Islet of Langerhans (tissue), 1 donor: ENCODE data around the gene TLK1.

Experiments
- FAIRE-seq: peaks from one replicate; lab custom pipeline; 2011; peaks lifted over from hg19 to GRCh38; lab: Jason Lieb, UNC

Gene TLK1

DNA sequence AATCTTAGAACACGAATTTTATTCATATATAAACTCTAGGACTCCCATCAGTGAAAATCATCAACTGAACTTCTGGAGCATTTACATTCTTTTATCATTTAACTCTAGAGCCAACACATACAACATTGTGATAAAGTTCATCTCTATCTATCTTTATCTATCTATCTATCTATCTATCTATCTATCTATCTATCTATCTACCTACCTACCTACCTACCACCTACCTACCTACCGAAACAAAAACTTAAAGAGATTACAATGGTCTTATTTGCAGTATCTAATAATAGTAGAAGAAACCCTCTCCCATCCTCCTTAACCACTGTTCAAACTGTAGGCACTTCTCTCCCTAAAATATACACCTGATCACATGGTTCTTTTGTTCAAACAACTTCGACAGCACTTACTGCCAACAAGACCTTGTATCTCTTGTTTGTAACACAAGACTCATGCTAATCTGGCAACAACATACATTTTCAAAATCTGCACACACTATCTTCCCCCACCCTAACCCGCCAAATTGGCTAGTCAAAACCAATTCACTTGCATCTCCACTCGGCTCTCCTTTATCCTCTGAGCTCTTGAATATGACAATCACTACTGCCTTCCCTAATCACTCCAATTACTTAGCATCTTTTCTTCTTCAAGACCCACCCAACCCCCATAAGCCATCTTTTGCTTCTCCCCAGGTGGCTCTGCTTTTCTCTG is 162.6 kb downstream of the TLK1 start:
- FAIRE-seq = no peak

DNA sequence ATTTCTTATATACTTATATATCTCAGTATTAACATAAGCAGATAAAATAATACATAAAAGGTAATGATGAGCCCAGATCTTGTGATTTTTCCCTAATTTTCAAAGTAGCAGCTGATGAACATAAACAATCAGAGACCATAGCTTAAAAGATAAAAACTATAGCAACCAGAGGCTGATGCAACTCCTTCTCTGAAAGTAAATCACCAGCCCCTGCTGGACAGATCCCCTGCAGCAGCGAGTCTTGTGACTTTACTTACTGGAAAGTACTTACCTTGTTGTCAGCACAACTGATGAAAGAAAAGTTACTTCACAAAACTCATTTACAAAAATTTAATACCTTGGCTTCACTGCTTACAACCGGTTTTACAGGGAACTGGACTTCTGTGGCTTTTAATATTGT is 164.4 kb downstream of the TLK1 start:
- FAIRE-seq = no peak

DNA sequence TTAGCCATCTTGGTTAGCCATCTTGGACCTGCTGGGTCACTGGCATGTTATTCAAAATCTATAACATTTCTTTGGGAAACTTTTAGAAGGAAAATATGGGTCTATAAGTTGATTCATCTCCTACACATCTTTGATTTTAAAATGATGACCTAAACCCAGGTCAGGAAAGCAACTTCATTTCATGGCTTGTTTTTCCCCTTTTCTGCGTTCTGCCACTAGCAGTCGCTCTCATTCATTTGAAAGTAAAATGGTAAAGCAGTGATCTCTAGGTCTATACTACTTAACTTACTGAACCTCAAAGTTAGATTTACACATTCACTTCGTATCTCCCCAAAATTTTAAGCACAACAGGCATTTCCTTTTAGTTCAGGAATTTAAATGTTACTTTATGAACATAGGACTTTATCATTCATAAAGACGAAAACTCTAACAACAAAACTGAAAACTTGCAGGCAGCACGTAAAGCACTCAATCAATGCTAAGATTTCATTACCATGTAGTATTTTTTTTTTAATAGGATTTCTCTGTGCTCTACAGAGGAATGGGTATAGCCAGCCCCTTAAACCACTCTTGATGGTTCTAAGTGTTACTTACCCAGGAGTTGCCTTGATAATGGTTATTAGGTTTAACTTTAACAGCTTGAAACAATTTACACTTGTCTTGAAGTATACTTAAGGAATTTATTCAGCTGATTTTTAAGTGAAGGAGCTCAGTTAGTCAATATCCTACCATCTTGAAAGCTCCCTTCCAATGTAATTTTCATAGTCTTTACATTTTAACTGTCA is 169.1 kb downstream of the TLK1 start:
- no peak for FAIRE-seq

DNA sequence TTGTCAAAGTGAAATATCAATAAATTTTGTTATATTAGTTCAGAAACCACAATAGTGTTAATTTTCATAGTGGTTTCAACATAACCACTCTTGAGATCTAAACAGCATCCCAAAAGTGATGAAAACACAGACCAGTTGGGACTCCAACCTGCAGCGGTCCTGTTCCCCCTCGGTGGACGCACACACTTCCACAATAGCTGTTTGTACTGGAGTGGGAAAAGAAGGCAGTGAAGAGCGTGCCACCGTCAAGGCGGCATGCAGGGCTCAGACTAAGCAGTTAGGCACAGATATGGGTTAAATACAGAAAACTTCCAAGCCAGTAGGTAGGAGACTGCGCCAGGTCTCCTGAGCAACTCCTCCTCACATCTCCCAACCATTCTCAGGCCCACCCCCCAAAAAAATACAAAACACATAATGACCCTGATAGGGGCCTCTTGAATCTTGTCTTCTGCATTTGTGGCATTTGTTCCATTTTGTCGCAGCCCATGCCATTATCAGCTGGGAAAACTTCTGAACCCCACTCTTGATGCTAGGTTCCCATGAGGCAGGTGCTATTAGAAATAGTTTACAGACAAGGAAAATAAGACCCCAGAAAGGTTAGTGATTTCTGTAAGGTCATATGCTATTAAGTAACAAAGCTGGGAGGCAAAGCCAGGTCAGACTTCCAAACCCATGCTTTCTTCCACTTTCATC is 174.0 kb downstream of the TLK1 start:
- no peak for FAIRE-seq

DNA sequence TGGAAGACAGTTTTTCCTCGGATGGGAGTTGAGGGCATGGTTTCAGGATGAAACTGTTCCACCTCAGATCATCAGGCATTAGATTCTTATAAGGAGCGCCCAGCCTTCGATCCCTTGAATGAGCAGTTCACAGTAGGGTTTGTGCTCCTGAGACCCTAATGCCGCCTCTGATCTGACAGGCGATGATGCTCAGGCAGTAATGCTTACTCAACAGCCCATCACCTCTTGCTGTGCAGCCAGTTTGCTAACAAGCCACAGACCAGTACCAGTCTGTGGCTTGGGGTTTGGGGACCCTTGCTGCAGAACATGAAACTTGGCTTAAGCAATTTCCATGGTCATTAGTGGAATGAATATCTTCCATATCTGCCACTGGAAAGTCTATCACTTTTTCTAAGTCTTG is 175.3 kb downstream of the TLK1 start:
- no peak for FAIRE-seq

DNA sequence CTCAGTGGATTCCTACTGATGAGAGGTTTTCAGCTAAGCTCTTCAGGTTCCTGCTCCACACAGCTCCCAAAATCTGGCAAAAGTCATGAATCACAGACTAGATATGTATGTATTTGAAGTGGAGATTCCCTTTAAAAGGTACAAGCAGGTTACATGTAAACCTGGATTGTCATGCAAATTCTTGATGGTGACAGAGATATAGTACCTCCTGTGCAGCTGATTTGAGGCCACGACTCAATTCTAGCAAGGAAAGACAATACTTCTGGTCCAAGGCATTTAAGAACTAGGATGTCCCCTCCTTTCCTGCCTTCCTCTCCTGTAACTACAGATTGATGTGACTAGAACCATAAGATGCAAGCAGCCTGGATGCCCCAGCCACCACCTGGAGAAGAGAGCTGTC is 176.6 kb downstream of the TLK1 start:
- FAIRE-seq = no peak

DNA sequence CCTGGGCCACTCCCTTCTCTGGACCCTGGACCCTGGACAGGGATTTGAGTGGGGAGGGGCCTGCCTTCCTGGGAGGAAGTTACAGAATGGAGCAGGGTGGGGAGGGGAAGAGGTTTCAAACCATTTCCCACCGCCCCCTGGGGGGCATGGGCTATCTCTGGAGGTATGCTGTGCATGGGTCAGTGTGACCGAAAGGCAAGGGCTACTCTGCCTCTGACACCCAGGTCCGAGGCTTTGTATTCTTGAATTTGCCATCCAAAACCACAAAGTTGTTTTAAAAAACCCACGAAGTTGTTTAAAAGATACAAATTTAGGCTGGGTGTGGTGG is 184.8 kb downstream of the TLK1 start:
- FAIRE-seq = no peak

DNA sequence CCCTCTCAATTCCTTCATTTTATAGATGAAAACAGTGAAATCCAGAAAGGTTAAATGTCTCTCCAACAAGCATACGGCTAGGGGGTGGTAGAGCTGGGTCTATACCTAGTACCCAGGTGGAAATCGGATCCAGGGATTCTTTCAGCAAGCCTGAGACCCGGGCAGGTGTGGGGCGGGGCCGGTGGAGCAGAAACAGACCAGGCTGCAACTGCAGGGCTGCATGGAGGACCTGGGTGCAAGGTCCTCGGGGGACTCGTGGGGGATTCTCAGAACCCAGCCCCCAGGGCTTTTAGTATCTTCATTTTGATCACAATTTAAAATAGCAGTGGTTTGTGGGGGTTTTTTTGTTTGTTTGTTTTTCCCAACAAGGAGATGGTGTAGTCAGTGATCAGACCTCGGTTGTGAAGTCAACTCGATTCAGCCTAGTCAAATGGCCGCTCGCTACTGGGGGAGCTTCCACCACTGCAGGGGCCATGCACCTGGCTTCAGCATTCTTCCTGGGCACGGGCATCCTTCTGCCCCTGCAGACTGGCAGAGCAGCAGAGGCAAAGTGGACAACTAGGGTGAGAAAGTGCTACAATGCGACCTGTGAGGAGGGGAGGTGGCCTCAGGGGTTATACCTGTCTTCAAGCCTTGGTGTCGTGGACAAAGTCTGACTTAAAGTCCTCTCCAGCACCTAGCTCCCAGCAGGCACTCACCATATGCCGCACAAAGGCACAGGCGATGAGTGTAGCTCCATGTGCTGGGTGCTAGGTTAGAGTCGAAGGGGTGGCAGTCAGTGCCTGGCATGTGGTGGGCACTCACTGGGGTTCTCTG is 185.4 kb downstream of the TLK1 start:
- FAIRE-seq = no peak

DNA sequence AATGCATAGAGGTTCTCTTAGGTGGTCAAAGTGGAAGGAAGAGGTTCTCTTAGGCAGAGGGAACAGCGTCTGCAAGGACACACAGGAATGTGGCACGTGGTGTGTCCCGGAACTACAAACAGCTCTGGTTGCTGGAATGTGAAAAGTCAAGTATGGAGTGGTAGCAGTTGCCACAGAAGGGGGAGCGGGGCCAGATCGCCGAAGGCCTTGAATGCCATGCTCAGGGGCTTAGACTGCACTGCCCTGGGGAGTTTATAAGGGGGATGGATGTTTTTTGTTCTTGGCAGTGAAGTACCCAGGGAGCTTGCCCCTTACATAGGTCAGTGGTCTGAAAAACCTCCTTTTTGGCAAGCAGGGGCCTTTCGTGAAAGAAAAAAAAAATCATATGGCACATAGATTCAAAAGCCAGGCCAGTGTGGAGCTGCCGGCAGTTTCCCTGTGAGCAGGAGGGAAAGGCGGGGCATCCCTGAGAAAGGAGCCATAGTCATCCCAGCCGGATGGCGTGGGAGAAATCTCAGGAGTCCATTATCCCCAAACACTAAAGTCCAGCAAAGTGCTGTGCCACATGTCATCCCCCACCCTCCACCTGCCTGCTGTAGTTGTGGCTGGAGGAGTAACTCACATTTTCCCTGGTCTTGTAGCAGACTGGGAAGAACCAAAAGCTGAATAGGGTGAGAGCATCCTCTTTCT is 186.2 kb downstream of the TLK1 start:
- FAIRE-seq = no peak

DNA sequence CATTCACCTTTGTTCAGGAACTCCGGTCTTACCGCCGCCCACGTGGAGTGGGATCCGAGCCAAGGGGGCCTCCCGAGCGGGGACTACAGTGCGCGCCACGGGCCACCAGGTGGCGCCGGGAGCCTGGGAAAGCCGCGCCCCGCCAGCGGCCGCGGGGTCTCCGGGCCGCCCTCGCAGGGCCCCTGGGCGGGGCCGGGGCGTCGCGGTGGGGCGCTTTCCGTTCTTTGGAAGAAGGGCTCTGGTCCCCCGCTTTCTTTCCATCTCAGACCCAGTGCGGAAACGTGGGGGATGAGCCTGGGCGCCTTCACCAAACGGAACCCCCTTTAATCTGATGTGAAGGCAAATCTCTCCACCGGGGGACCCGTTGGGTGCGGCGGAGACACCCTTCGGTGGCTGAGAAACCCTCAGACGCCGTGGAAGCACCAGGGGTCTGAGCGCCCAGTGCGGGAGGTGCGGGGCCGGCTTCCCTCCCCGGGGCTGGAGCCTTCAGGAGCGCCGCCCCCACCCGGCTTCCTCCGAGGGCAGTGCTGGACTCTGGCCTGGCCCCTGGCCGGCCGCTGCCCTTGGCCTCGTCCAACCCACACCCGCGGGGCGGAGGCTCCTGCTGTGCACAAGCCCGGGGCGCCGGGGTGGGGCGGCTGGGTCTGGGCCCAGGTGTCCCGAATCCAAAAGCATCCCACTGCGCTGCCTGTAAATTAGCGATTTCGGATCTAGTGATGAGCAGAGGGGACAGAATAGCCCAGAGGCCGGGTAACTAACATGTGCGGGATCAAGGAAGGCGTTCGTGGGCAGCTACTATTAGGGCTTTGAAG is 187.0 kb downstream of the TLK1 start:
- no peak for FAIRE-seq

DNA sequence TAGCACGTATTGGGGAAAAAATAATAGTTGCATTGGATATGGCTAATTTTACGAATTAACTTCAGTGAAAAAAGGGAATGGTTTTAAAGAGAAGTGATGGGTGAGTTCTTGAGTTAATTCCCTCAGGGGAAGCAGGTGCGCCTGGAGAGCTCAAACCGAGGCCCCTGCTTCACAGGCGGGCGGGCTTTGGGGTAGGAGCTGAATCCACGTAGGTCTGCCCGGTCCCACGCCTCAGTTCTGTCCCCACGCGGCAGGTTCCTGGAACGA is 187.5 kb downstream of the TLK1 start:
- FAIRE-seq = no peak

DNA sequence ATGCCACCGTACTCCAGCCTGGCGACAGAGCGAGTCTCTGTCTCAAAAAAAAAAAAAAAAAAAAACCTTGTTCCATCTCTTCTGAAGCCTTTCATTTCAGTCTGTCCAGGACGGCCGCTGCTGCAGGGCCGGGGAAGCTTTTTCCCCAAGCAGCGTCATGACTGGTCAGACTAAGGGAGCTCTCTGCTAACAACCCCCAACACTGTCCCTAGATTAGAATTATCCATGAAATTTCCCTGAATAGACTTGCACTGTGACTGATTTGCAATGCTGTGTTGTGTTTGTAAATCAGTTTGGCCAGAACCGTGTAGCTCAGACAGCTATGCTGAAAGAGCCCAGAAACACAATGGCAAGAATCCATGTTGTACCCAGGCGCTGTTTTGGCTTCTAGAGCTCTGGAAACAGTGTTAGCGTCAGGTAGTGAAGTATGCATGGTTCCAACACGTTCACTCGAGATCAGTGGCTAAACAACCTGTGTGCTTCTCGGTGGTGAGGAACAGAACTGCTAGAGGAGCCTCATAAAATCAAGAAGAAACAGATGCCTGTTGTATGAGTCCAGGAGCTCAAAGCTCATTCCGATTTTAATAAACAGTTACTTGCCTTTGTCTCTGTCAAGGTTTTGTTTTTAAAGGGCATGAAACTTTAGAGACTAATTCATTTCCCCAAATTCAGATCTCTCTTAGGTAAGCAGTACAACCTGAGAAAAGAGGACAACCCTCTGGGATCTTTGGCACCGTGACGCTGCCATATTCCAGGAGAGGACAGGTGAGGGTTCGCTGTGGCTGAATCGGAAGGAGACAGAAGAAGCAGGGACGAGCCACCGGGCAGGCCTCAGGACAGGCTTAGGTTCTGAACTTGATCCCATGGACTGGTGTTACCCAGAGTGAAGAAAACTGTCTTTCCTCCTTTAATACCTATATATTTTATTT is 188.1 kb downstream of the TLK1 start:
- FAIRE-seq = no peak

DNA sequence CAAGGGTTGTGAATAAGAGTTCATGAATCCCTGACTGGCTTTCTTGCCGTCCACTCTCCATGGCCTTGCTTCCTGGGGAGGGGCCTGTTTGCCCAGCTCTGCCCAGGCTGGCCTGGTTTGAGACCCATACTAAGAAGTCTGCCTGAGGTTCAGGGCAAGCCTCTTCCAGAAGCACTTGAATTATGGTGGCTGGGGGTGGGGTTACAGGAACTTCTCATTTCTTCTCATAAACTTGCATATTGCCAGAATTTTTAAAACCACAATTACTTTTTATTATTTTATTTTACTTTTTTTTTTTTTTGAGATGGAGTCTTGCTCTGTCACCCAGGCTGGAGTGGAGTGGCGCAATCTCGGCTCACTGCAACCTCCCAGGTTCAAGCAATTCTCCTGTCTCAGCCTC is 189.6 kb downstream of the TLK1 start:
- no peak for FAIRE-seq

DNA sequence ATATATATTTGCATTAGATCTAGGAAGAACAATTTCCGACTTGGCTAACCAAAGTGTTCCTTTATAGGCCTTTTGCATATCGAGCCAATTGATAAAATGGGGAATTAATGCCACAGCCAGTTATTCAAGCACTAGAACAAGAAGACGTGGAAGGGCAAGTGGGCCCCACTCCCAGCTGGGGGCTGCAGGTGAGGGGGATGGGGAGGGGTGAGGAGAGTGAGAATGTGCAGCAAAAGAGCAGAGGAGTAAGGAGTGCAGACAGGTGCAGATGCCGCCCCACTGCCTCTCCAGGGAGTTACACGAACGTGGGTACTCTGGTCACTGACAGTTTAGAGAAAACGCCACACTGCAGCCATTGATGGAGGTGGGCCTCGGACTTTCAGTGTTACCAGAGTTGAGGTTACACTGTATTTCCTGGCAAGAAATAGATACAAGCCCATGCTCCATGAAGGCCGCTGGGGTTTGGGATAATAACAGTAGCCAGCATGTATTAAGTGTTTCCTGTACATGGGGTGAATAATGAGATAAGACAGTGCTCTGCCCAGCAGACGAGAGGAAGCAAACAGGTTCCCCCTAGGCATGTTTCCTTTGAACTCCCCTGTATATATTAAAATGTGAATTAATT is 190.7 kb downstream of the TLK1 start:
- FAIRE-seq = no peak

DNA sequence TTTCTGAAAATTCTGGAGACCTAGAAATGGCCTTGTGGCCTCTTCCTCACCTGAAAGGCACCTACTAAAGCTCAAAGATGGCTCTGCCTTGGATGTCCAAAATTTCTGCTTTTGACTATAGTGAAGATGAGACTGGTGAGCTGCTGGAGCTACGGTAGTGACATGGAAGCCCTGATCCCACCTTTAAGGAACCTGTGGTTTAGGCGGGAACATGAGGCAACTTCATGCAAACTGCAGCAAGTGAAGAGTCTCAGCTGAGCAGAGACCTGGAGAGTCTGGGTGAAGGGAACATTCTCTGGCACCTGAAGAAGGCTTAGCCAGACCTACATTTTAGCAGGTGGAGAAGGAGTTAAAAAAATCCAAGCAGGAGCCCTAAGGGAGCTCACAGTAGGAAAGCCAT is 191.7 kb downstream of the TLK1 start:
- no peak for FAIRE-seq

DNA sequence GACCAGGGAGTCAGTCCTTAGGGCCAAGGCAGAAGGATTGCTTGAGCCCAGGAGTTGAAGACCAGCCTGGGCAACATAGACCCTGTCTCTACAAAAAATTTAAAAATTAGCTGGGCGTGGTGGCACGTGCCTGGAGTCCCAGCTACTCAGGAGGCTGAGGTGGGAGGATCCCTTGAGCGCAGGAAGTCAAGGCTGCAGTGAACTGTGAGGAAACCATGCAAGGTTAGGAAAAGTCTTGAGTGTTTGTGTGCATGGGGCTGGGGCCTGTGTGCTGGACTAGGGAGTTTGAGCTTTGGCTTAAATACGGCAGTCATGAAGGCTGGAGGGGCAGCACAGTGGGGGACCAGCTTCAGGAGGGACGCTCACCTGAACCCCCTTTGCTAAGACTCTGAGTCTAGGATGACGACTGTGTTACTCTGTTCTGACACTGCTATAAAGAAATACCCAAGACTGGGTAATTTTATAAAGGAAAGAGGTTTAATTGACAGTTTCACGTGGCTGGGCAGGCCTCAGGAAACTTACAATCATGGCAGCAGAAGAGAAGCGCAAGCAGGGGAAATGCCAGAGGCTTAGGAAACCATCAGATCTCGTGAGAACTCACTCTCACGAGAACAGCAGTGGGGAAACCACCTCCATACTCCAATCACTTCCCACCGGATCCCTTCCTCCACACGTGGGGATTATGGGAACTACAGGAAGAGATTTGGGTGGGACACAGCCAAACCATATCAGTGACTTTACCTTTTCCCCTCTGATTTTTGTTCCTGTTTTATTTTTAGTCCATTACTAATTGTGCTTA is 192.3 kb downstream of the TLK1 start:
- FAIRE-seq = no peak

DNA sequence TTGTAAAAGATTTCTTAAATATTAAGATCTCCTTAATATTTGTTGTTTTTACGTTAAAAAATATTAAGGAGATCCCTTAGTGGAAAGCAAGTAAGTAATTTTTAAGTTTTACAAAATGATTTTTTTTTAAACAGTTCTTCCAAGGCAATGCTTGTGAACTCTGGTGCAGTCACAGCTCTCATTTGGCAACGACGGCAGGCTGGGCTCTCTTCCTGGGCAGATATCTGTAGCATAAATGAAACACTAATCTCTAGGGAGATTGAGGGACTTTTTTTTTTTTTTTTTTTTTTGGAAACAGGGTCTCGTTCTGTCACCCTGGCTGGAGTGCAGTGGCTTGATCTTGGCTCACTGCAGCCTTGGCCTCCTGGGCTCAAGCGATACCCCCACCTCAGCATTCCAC is 193.1 kb downstream of the TLK1 start:
- FAIRE-seq = no peak

DNA sequence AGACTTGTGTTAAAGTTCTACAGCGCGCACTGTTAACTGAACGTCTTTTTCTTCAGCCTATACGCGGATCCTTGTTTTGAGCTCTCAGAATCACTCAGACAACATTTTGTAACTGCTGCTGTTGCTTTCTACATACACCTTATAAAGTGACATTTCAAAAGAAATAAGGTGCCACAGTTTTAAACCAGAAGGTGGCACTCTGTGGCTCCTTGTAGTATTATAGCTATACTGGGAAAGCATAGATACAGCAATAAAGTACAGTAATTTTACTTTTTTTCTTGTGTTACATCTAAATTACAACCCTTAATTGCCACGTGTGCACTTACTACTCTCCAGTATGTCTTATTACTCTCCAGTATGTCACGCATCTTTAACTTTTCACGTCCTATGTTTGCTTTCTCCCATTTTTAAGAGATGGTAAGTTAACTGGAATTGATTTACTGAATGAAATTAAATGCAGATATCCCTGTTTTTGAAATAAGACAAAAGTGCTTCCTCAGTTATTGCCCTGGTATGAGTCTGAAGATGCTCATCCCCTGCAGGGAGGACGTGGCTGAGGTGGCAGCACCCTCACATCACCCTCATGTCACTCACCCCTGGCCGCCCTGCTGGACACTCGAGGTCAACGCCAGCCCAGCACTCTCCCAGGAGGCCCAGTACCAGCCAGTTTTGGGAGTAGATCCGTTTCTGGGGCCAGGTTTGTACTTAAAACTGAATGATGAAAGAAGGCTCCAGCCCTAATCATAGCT is 193.9 kb downstream of the TLK1 start:
- FAIRE-seq = no peak
